HK-2 (cell line): ENCODE data around the gene LBHD1.
A peak's percentile ranks its signal among the peaks of the same experiment; 100 is the strongest.
"Not testable (repeated sequence)": the region's sequence is repeated elsewhere in the genome, so short reads cannot be mapped to it uniquely, and the experiment has no call there.

ENCODE experiments used
- DNase-seq: peaks from one replicate; pipeline ENCODE4 v3.0.0-alpha.2; 2018; ENCODE audit not compliant: unreplicated experiment

The LBHD1 gene

DNA sequence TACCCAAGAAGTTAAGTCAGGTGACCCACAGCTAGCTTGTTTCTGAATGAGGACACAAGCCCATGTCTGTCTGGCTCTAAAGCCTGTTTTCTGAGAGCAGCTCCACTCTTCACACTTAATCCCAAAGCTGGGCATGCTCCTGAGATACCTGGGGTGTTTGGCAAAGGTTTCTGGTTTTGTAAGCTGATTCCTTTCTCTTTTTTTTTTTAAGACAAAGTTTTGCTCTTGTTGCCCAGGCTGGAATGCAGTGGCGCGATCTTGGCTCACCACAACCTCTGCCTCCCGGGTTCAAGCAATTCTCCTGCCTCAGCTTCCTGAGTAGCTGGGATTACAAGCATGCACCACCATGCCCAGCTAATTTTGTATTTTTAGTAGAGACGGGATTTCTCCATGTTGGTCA, 21.6 kb upstream of the LBHD1 start:
- DNase-seq: not testable (repeated sequence)

DNA sequence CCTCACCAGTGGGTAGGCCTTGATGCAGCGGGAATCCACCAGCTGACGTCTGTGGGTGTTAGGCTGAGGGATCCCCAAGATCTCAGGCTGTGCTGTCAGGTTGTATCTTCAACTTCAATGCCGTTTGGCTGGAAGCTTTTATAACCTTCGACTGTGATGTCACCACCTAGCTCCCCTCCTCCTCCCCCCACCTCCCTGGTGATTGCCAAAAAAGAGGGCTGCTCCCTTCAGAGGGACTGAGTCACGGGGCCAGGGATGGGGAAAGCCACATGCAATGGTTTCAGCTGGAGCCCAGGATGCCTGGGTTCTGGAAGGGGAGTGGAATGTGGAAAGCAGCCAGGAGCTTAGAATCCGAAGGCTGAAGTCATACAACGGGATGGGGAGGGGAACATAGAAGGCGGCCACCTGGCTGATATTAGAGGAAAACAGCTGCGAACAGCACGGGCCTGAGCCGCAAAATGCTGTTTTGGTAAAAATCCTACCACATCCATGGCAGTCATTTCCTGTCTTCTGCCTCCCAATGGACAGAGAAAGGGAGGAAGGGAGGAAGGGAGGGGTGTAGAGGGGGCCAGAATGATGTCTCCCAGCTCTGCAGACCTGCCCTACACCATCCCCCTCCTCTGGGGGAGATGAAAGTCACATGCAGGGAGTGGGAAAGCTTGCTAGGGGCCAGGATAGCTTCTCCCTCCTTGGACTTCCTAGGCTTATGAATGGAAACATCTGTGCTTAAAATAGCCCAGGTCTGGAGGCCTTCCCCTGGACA, 17.5 kb upstream of the LBHD1 start, which contains the start of gene LRRN4CL:
Gene LRRN4CL, minus strand, starts transcription at position 110 of the 763 bp plus-strand sequence. CDS start 1,022 bp downstream, outside the sequence.
- DNase-seq: no peak

DNA sequence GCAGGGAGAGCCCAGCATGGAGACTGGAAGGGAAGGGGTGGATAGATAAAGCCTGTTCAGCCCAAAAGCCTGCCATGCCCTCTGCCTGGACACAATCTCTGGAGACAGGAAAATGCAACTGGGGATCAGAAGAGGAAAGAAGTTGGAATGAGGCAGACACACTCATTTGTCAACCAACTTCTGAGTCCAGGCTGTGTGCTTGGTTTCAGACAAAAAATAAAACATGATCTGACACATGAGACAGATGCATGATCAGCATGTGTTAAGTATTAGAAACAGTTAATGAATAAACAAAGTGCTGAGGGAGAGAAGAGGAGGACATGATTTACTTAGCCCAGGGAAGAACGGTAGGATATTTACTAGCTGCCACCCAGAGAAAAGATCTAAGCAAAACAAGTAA, 16.4 kb upstream of the LBHD1 start:
- no peak for DNase-seq

DNA sequence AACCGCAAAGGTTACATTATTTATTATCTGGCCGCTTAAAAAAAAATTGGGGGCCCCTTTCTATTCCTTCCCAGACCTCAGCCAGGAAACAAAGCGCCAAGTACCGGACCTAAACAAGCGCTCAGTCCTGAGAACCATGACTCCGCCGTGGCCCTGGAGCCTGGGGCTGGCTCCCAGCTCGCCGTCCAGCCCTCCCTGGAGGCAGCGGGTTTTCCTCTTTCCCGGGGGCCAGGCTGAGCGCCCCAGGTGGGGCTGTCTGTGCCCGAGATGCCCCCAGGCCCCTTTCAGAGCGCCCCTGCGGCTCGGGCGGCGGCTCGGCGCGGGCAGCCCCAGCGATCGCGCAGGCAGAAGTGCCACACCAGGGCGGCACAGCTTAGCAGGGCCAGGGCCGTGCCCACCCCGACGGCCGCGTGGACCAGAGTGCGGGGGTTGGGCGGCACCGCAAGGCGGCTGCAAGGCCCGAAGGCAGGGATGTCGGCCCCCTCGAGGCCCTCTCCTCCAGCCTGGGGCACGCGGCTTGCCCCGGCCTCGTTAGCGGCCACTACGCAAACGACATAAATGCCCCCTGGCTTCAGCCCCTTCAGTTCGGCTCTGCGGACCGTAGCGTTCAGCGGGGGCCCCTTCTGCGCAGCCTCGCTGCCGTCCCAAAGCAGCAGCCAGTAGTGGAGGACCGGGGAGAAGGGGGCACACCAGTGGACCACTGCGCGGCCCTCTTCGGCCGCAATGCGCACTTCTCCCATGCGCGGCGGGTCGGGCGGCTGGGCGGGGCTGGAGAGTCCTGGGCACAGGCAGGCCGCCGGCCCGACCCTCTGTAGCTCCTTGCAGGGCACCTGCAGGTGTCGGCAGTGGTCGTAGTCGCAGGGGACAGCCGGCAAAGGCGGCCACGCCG, 15.7 kb upstream of the LBHD1 start:
- DNase-seq: no peak

DNA sequence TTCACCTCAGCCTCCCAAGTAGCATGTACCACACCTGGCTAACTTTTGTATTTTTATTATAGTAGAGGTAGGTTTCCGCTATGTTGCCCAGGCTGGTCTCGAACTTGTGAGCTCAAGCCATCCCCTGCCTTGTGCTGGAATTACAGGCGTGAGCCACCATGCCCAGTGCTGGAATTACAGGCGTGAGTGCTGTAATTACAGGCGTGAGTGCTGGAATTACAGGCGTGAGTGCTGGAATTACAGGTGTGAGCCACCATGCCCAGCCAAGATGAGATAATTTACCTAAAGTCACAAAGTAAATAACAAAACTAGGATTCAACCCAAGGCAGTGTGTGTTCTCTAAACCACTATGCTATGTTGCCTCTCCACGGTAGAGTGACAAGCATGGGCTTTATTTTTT, 10.5 kb upstream of the LBHD1 start:
- no peak for DNase-seq

DNA sequence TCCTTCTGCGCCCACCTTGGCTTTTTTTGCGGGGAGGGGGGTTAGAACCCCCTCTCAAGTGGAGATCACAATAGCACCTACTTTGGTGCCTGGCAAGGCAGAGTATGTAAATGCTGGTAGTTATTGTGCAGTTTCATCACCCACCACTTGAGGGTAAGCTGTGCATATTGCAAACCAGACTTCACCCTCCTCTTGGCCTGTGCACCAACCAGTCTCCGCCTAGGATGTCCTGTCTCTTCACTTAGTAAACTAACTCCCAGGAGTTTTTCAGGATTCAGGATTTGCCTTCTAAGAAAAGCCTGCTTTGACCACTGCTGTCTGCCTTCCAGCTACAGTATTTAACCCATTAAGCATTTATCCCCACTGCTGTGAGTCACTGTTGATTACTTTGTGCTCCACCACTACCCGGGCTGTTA, 8.8 kb upstream of the LBHD1 start:
- DNase-seq: no peak

DNA sequence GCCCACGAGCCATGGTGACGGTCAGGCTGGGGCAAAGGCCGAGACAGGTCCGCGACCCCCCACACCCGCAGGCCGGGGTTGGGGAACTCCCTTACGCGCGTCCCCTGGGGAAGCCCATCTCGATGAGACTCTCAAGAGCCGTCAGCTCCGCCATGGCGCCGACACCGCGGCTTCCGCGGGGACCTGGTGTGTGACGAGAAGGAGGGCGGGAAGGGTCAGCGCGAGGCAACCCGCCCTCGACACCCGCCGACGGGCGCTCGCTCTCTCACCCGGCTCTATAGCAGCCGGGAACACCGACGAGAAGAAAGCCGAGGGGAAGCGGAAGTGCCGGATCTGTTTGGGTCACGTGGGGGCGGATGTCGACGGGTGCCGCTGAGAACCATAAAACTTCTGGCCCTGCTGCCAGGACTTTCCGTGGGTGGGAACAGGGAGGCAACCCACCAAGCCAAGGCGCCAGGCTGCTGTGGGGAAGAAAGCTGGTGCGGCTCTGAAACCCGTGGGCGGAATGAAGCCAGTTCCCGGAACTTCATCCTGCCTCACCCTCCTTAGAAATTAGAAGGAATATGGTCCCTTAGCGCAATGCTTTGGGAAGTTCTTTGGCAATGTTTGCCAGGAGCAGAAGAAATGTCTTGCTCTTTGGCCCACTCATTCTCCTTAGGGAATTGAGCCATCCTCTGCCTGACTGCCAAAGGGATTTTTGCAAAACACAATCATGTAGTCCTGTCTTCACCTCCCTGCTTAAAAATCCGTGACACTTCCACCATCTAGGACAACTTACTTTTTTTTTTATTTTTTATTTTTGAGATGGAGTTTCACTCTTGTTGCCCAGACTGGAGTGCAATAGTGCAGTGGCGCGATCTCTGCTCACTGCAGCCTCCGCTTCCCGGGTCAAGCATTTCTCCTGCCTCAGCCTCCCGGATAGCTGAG, 7.0 kb upstream of the LBHD1 start, which contains the start of gene UBXN1:
Gene UBXN1, minus strand, starts transcription at position 304 of the 927 bp plus-strand sequence. Its CDS starts 150 bp downstream, at position 154.
- peak; percentile 79 for DNase-seq

DNA sequence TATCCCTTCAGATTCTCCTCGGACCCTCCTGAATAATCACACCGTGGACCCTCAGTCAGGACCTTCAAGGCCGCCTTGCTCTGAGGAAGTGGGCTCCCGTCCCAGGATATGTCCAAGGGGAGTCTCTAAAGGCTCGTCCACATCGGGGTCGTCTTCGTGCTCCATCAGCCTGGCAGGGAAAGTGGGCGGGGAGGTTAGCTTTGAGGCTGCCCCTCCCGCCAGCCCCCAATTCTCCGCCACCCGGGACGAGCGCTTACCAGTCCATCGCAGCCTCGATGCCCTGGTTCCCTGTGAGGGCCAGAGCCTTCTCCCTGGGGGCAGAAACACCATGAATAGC, 6.3 kb upstream of the LBHD1 start:
- no peak for DNase-seq

DNA sequence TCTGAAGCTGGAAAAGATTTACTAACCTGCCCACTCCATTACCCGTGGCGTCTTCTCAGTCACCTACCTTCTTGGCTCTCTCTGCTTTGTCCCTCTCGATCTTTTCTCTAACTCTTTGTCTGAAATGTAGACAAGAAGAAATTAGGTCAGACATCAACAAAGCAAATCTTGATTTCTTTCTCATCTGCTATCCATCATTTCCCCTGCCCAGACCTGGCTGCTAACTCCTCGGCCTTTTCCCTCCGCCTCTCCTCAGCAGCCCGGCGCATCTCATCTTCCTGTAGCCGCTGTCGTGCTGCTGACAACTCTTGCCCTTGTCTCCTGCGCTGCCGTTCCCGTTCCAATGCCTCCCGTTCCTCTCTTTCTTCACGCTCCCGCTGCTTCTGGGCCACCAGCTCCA, 5.6 kb upstream of the LBHD1 start:
- no peak for DNase-seq

DNA sequence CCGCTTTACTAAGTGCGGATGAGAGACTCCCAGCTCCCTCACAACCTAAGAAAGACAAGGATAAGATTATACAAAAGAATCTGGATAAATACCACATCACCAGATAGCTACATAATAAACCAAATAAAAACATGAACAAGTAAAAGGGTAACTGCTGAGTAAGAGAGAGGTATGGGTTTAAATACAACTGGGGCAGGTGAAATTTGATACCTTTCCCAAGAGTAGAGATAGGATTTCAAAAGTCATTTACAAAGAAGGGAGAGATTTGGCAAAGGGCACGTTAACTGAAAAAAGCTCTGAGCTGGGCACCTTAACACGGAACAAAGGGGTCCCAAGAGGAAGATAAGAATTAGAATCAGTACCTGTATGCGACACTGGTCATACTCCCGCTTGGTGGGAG, 5.1 kb upstream of the LBHD1 start:
- no peak for DNase-seq

DNA sequence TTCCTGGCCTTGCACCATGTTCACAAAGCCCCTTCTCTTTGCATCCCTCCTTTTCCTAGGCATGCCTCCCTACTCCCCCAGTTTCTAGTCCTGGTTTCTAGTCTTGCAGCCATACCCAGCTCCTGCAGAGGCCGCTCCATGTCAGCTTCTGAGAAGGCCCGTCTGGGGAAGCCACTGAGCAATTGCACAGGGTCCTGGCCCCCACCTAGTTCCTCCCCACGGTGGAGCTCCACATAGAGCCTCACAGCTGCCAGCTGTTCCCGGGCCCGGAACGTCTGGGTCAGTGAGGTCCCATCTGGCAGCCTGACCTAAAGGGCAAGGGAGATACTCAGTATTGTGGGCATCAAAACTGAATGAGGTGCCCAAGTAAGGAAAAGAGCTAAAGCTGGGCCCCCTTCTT, 4.6 kb upstream of the LBHD1 start:
- DNase-seq: no peak

DNA sequence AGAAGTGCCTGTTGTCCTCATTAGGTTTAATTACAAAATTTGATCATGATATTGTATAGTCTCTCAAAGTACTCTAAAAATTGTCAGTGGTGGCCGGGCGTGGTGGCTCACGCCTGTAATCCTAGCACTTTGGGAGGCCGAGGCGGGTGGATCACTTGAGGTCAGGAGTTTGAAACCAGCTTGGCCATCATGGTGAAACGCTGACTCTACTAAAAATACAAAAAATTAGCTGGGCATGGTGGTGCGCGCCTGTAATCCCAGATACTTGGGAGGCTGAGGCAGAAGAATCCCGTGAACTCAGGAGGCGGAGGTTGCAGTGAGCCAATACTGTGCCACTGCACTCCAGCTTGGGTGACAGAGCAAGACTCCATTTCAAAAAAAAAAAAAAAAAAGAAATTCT, 3.3 kb upstream of the LBHD1 start:
- DNase-seq: not testable (repeated sequence)

DNA sequence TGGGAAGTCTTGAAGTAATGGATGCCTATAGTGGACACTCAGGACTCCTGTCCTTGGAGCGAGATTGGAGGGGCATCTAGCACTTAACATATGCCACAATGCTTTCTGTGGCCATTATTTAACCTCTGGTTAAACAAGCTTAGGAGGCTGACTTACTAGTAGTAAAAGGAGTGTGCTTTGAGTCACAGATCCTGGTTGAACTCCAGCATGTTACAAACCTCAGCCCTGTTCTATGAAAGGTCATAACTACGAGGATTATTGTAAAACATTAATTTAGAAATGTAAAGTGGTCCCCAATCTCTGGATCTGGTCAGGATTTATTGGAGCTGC, 1.1 kb upstream of the LBHD1 start:
- DNase-seq: no peak

DNA sequence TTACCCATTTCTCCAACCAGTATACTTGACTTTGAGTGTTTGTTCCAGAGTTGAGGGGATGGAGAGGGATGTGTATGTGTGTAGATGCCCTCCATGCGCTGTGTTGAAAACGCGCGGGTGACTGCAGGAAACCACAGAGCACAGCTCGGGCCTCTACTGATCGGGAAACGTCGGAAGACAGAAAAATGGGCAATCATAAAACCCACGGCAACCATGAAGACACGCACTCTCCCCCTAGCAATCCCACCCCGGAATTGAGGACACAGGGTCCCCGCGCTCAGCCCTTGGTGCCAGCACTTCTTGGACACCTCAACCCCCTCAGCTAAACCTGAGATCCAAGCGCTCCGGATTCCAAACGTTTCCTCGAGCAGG, 845 bp downstream of the LBHD1 start:
- DNase-seq: no peak

DNA sequence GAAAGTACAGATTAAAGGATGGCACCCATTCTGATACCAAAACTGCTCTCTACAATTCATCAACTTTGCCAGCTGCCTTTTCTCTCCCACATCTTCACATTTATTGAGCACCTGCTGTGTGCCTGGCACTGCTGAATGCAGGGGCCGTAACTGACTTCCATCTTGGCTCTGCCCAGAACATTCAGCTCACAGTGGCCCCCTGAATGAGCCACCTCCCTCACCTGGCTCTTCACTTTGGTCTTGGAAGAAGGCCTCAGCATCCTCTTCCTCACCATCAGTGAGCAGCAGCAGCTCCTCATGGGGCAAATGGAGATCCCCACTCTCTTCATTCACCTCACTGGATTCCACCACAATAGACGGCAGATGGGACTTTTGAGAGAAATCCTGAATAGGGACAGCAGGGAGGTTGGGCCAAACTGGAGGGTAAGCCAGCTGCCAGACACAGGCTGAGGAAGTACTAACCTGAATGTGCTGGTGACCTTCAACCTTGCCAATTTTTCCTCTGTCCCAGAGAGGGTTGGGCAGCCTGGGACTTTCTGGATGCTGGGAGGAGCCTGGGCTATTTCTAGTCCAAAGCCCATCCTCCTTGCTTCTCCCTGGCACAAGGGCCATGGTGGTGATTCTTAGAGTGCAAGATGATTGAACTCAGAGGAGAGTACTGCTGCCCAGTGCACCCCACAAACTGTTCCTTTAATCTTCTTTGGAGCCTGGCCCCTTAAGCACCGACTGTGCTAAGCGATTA, 2.5 kb downstream of the LBHD1 start:
- DNase-seq: no peak

DNA sequence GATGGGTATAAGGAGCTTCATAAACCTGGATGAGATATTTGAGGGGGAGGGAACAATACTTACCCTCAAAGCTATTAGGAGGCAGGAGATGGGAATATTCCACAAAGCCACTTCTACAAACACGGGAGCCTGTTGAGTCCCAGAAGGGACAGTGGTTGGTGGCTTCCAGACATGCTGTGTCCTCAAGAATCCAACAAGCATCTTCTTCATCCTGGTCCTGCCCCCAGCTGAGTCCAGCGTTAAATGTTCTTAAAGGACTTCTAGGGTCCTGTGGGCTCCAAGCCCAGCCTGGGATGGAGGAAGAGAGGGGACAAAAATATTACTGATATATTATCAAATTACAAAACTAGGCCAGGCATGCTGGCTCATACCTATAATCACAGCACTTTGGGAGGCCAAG, 4.6 kb downstream of the LBHD1 start:
- DNase-seq: no peak

DNA sequence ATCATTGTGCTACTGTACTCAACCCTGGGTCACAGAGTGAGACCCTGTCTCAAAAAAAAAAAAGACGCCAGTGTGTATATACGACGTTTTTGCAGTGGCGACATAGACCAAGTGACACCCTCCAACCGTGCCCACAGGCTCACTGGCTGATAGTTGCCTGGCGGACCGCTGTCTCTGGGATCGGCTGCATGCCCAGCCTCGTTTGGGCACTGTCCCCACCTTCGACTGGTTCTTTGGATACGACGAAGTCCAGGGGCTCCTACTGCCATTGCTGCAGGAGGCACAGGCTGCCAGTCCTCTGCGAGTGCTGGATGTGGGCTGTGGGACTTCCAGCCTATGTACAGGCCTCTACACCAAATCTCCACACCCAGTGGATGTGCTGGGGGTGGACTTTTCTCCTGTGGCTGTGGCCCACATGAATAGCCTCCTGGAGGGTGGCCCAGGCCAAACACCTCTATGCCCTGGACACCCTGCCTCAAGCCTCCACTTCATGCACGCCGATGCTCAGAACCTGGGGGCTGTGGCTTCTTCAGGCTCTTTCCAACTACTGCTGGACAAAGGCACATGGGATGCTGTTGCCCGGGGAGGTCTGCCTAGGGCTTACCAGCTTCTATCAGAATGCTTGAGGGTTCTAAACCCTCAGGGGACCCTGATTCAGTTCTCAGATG, 5.7 kb downstream of the LBHD1 start:
- no peak for DNase-seq

DNA sequence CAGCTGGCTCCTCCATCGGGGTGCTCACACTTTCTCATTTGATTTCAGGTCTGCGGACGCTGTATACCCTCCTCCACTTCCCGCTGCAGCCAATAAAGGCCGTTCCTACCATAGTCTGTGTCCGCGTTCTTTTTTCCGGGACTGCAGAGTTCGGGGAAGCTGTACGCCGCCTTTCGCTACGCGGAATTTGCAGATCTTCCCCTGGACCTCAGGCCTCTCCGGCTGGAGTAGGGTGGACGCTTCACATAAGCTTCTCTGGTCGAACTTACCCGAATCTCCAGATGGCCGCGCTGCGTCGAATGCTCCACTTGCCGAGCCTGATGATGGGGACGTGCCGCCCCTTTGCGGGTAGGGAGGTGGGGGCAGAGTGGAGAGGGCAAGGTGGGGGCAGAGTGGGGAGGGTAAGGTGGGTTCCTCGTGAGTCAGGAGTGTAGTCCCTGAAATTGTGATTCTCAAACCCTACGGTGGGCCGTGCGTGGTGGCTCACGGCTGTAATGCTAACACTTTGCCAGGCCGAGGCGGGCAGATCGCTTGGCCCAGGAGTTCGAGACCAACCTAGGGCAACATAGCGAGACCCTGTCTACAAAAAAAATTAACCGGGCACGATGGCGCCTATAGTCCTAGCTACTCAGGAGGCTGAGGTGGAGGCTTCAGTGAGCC, 6.3 kb downstream of the LBHD1 start:
- DNase-seq: peak; percentile 57

DNA sequence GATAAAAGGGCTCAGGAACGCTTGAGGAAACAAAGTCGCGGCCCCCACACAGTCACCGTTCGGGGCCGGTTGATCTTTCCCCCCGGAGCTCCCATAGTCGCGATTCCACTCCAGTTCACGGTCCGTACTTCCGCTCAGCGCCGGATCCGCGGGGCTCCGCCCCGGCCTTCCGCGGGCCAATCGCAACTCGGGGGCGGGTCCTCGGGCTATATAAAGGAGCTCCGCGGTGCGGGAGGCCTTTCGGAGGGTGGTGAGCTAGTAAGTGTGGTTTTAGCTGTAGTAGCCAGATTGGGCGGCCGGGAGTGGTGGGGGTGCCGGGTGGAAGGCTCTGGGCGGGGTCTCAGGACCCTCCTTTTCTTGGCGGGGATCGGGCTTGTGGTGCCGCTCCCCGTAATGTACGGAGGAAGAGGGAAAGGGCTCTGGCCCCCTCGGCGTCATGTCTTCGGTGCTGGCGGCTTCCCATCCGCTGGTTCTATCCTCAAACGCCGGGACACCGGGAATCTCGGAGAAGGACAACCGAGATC, 6.9 kb downstream of the LBHD1 start, which contains the start of the genes C11orf98 and CSKMT:
Gene C11orf98, minus strand, starts transcription at position 136 of the 524 bp plus-strand sequence. Its CDS starts 41 bp downstream, at position 95.
Gene CSKMT, plus strand, starts transcription at position 238 of the 524 bp plus-strand sequence. CDS start 568 bp downstream, outside the sequence.
- peak; percentile 93 for DNase-seq
